IMR-90 (cell line): Measurements from ENCODE around the gene AMD1. TPM values are rescaled to one million over a fixed set of nuclear protein-coding genes. Genes with fewer than 3 reads are reported as not detected.

ENCODE experiments used
- ATAC-seq: fragments of 200-7000 bp; cut with Tn5 transposase; 2 replicates; pipeline ENCODE4 v1.9.1; 2020; ENCODE audit warnings: low read depth, mild to moderate bottlenecking, moderate library complexity
- BruUV-seq: library from RNA; stranded (reverse); fragments of 400-500 nt; replicated peaks from 2 replicates; lab custom pipeline; 2021; lab: Mats Ljungman, UMichigan
- CTCF ChIA-PET: fragments of 300-600 bp; formaldehyde crosslinking; extraction: SDS; loops from one replicate; lab custom pipeline; 2021; ENCODE audit warnings: antibody characterized with exemption; lab: Yijun Ruan, JAX
- POLR2A ChIA-PET: fragments of 300-600 bp; sonication (Branson Sonifier 250); formaldehyde crosslinking; loops from one replicate; lab custom pipeline; 2022; ENCODE audit warnings: antibody characterized with exemption; ENCODE audit not compliant: unreplicated experiment; lab: Charles Lee
- DNase-seq: peaks from one replicate; pipeline ENCODE4 v3.0.0; 2013
- H2AFZ ChIP-seq: replicated peaks from 2 replicates; pipeline ENCODE3; 2013; ENCODE audit warnings: low read length, mild to moderate bottlenecking; ENCODE audit not compliant: poor library complexity
- H2AK5ac ChIP-seq: 2 replicates; pipeline ENCODE4 v1.6.1; 2013; ENCODE audit warnings: low read depth, low read length, inconsistent platforms
- H2AK9ac ChIP-seq: replicated peaks from 2 replicates; pipeline ENCODE3; 2013; ENCODE audit warnings: mild to moderate bottlenecking, low read depth, low read length, moderate library complexity; ENCODE audit not compliant: poor library complexity
- H2BK120ac ChIP-seq: 2 replicates; pipeline ENCODE4 v1.6.1; 2013; ENCODE audit warnings: low read depth, low read length, inconsistent platforms
- H2BK15ac ChIP-seq: 3 replicates; pipeline ENCODE4 v1.6.1; 2013; ENCODE audit warnings: low read depth, low read length, inconsistent platforms
- H2BK20ac ChIP-seq: 2 replicates; pipeline ENCODE4 v1.6.1; 2013; ENCODE audit warnings: low read depth, mild to moderate bottlenecking, inconsistent platforms, low read length, moderate library complexity
- H2BK5ac ChIP-seq: 2 replicates; pipeline ENCODE4 v1.6.1; 2013; ENCODE audit warnings: mild to moderate bottlenecking, low read depth, low read length, inconsistent platforms; ENCODE audit not compliant: poor library complexity, severe bottlenecking
- H3K14ac ChIP-seq: replicated peaks from 2 replicates; pipeline ENCODE4 v1.6.1; 2013; ENCODE audit warnings: low read depth, low read length, inconsistent platforms
- H3K18ac ChIP-seq: 2 replicates; pipeline ENCODE4 v1.6.1; 2013; ENCODE audit warnings: low read depth, low read length, control low read depth
- H3K23ac ChIP-seq: 2 replicates; pipeline ENCODE4 v1.6.1; 2013; ENCODE audit warnings: low read depth, low read length, inconsistent platforms
- H3K27ac ChIP-seq: 2 replicates; pipeline ENCODE4 v1.5.1; 2013; ENCODE audit warnings: mild to moderate bottlenecking, control low read depth, low read length; ENCODE audit not compliant: insufficient read depth
- H3K27me3 ChIP-seq: 2 replicates; pipeline ENCODE4 v1.6.1; 2013; ENCODE audit warnings: low read length; ENCODE audit not compliant: control insufficient read depth, insufficient read depth
- H3K36me3 ChIP-seq: 2 replicates; pipeline ENCODE4 v1.6.1; 2013; ENCODE audit warnings: low read length, mixed read lengths; ENCODE audit not compliant: control insufficient read depth, insufficient read depth
- H3K4ac ChIP-seq: 2 replicates; pipeline ENCODE4 v1.6.1; 2013; ENCODE audit warnings: low read depth, low read length, inconsistent platforms
- H3K4me1 ChIP-seq: 2 replicates; pipeline ENCODE4 v1.6.1; 2013; ENCODE audit warnings: low read length, mixed read lengths; ENCODE audit not compliant: control insufficient read depth, insufficient read depth
- H3K4me2 ChIP-seq: 2 replicates; pipeline ENCODE4 v1.6.1; 2013; ENCODE audit warnings: low read depth, mild to moderate bottlenecking, control low read depth, low read length, moderate library complexity
- H3K4me3 ChIP-seq: 2 replicates; pipeline ENCODE4 v1.5.1; 2013; ENCODE audit warnings: low read depth, mild to moderate bottlenecking, control low read depth, low read length, moderate library complexity; ENCODE audit not compliant: insufficient read depth
- H3K56ac ChIP-seq: 2 replicates; pipeline ENCODE4 v1.6.1; 2013; ENCODE audit warnings: low read length, inconsistent platforms; ENCODE audit not compliant: insufficient read depth; ENCODE audit errors: extremely low read depth
- H3K79me1 ChIP-seq, 2 experiments: 2 replicates each; pipeline ENCODE4 v1.6.1; 2013; ENCODE audit warnings: low read length in 2 of 2, inconsistent platforms in 1 of 2, low read depth in 1 of 2
- H3K9ac ChIP-seq: 2 replicates; pipeline ENCODE4 v1.6.1; 2013; ENCODE audit warnings: low read depth, low read length, control low read depth
- H3K9me1 ChIP-seq: 2 replicates; pipeline ENCODE4 v1.6.1; 2013; ENCODE audit warnings: low read length, inconsistent platforms; ENCODE audit not compliant: insufficient read depth
- H3K9me3 ChIP-seq: 2 replicates; pipeline ENCODE4 v1.6.1; 2013; ENCODE audit warnings: low read length; ENCODE audit not compliant: control insufficient read depth, insufficient read depth
- H4K20me1 ChIP-seq: 2 replicates; pipeline ENCODE4 v1.6.1; 2013; ENCODE audit warnings: low read length, inconsistent platforms; ENCODE audit not compliant: insufficient read depth
- H4K5ac ChIP-seq: 2 replicates; pipeline ENCODE4 v1.6.1; 2013; ENCODE audit warnings: mild to moderate bottlenecking, low read depth, low read length, control low read depth
- H4K8ac ChIP-seq, 2 experiments: 2 replicates each; pipeline ENCODE4 v1.6.1; 2013; ENCODE audit warnings: low read depth in 2 of 2, low read length in 2 of 2, control low read depth in 1 of 2, inconsistent platforms in 1 of 2
- H4K91ac ChIP-seq: 2 replicates; pipeline ENCODE4 v1.6.1; 2013; ENCODE audit warnings: low read depth, low read length, inconsistent platforms; ENCODE audit not compliant: insufficient read depth
- NFE2L2 ChIP-seq: fragments of 150-350 bp; IDR thresholded peaks from 2 replicates; pipeline ENCODE4 v1.6.1; 2016; ENCODE audit warnings: low read depth, mild to moderate bottlenecking, low read length
- POLR2A ChIP-seq: IDR thresholded peaks from 2 replicates; pipeline ENCODE4 v1.6.1; 2012; ENCODE audit warnings: mild to moderate bottlenecking, low read depth, low read length
- RFX5 ChIP-seq: IDR thresholded peaks from 2 replicates; pipeline ENCODE4 v1.8.0; 2012; ENCODE audit warnings: low read depth, mild to moderate bottlenecking, low read length, moderate library complexity
- WGBS, 2 experiments: methylation state at CpG; one replicate each; pipeline versions ENCODE4 v1.1.5 to v1.1.7; 2013; ENCODE audit warnings: missing lambda C conversion rate in 2 of 2; ENCODE audit not compliant: insufficient read length in 1 of 2; ENCODE audit errors: extremely low coverage in 2 of 2; 5-methylcytosine and 5-hydroxymethylcytosine counted together
- dilution Hi-C: fragments of 300-500 bp; cut with HindIII; formaldehyde crosslinking; loops from one replicate; pipeline ENCODE4 v1.14.3; 2018; ENCODE audit warnings: low sequenced_read_pairs; ENCODE audit not compliant: unreplicated experiment
- in situ Hi-C: fragments of 300-500 bp; cut with MboI; formaldehyde crosslinking; loops from 3 replicates; pipeline ENCODE4 v1.14.3; 2019; ENCODE audit warnings: low sequenced_read_pairs, inconsistent platforms, mixed read lengths
- intact Hi-C: fragments of 100-400 bp; cut with micrococcal nuclease; formaldehyde crosslinking; loops from 2 replicates; pipeline ENCODE4 v1.10.0; 2022
- polyA plus RNA-seq, 3 experiments: library from polyadenylated mRNA; depleted of rRNA; stranded (reverse); fragments of >200 nt; gene quantifications; 2 replicates each; pipeline ENCODE4 v1.2.3, GENCODE V29; 2012; ENCODE audit warnings: low replicate concordance in 1 of 3
- total RNA-seq: library from RNA; depleted of rRNA; stranded (reverse); fragments of >200 nt; gene quantifications from 2 replicates; pipeline ENCODE4 v1.2.3, GENCODE V29; 2012

Gene AMD1
- total and polyA plus RNA-seq, 2 of the 4 experiments (the other 2 are of a cell fraction): 32.2 to 65.8 TPM

DNA sequence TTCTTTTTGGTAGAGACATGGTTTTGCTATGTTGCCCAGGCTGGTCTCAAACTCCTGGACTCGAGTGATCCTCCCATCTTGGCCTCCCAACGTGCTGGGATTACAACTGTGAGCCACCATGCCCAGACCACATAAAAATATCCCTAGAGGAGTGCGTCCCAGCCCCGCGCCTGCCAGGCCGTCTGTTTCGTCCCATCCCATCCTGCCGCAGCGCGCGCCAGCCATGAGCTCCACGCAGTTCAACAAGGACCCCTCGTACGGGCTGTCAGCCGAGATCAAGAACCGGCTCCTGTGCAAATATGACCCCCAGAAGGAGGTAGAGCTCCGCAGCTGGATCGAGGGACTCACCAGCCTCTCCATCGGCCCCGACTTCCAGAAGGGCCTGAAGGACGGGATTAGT, 16.6 kb upstream of the AMD1 start:
- no peak overlapping the region for H3K18ac ChIP-seq
- H3K4me3 ChIP-seq: no peak overlapping the region
- no peak overlapping the region for H4K91ac ChIP-seq
- ATAC-seq: no peak
- no peak overlapping the region for H2BK15ac ChIP-seq
- no peaks in the 10 kb centered on the region for H3K36me3 ChIP-seq
- no peak overlapping the region for H3K4ac ChIP-seq
- ChIA-PET CTCF (no interaction called here), POLR2A (no interaction called here)
- H3K27me3 ChIP-seq: no peaks in the 10 kb centered on the region
- no peak overlapping the region for H2BK20ac ChIP-seq
- DNase-seq: no peak
- no peak overlapping the region for H3K23ac ChIP-seq
- no peak overlapping the region for H3K56ac ChIP-seq
- no peak overlapping the region for H2BK120ac ChIP-seq
- H3K4me2 ChIP-seq: no peak overlapping the region
- H3K9me3 ChIP-seq: no peaks in the 10 kb centered on the region
- intact Hi-C loops: no loop called here
- H2BK5ac ChIP-seq: no peak overlapping the region
- TF ChIP-seq RFX5 (no peak), NFE2L2 (no peak), POLR2A (no peak)
- H2AK5ac ChIP-seq: no peak overlapping the region
- dilution Hi-C loops: no loop called here
- H4K8ac ChIP-seq: no peak overlapping the region
- no peaks in the 10 kb centered on the region for H3K4me1 ChIP-seq
- H4K5ac ChIP-seq: no peak overlapping the region
- H3K79me1 ChIP-seq: no peaks in the 10 kb centered on the region
- in situ Hi-C loops: no loop called here
- H2AK9ac ChIP-seq: no peak overlapping the region
- BruUV-seq: no TSS peak
- no peaks in the 10 kb centered on the region for H4K20me1 ChIP-seq
- no peak overlapping the region for H3K14ac ChIP-seq
- no peak overlapping the region for H3K9ac ChIP-seq
- 94% methylated on average over 13 of the region's 21 CpGs; no CpG with 5 or more reads in 1 of the 2 experiments for WGBS, 2 experiments
- H3K9me1 ChIP-seq: no peaks in the 10 kb centered on the region
- H3K27ac ChIP-seq: no peak overlapping the region
- H2AFZ ChIP-seq: no peak overlapping the region
